GM12878 (cell line): ENCODE data around the gene OLAH. TPM values are rescaled to one million over a fixed set of nuclear protein-coding genes. Genes with fewer than 3 reads are reported as not detected.
A peak's percentile ranks its signal among the peaks of the same experiment; 100 is the strongest.

ENCODE experiments used
- ATAC-seq: fragments of 200-7000 bp; cut with Tn5 transposase; 3 replicates; pipeline ENCODE4 v1.9.1; 2020; ENCODE audit warnings: mild to moderate bottlenecking, moderate library complexity
- BruUV-seq: library from RNA; stranded (reverse); fragments of 400-500 nt; replicated peaks from 2 replicates; lab custom pipeline; 2021; lab: Mats Ljungman, UMichigan
- CTCF ChIA-PET: fragments of 300-600 bp; sonication (Branson Sonifier 250); formaldehyde crosslinking; extraction: SDS; loops from one replicate; lab custom pipeline; 2021; ENCODE audit warnings: inconsistent platforms; lab: Yijun Ruan, JAX
- POLR2A ChIA-PET: fragments of 350-600 bp; formaldehyde crosslinking; extraction: SDS; loops from one replicate; lab custom pipeline; 2021; ENCODE audit warnings: inconsistent platforms; lab: Charles Lee
- RAD21 ChIA-PET: fragments of 300-600 bp; sonication (Branson Sonifier 250); formaldehyde crosslinking; loops from one replicate; lab custom pipeline; 2023; ENCODE audit warnings: antibody characterized with exemption; ENCODE audit not compliant: unreplicated experiment; lab: Charles Lee
- SMC1A ChIA-PET: fragments of 300-600 bp; sonication (Branson Sonifier 250); formaldehyde crosslinking; loops from one replicate; lab custom pipeline; 2023; ENCODE audit not compliant: unreplicated experiment, uncharacterized antibody; lab: Charles Lee
- DNase-seq: peaks from one replicate; pipeline ENCODE4 v3.0.0-alpha.2; 2011; ENCODE audit warnings: low read depth, low spot score
- FAIRE-seq: peaks from 3 replicates; lab custom pipeline; 2011; peaks lifted over from hg19 to GRCh38; lab: Jason Lieb, UNC
- H2AFZ ChIP-seq: 2 replicates; pipeline ENCODE4 v1.6.0; 2011; ENCODE audit warnings: low read depth, low read length, control low read depth; ENCODE audit not compliant: control insufficient read depth
- H3K27ac ChIP-seq: 2 replicates; pipeline ENCODE4 v1.5.1; 2011; ENCODE audit warnings: control low read depth; ENCODE audit not compliant: control insufficient read depth, insufficient read depth
- H3K27me3 ChIP-seq, 2 experiments: replicated peaks in 1 of 2; 2 replicates each; pipeline versions ENCODE4 v1.6.0 to v1.6.1; 2011; ENCODE audit warnings: low read length in 1 of 2; ENCODE audit not compliant: control insufficient read depth in 2 of 2, insufficient read depth in 2 of 2
- H3K36me3 ChIP-seq, 2 experiments: 2 replicates each; pipeline ENCODE4 v1.5.1; 2011; ENCODE audit warnings: low read length in 1 of 2; ENCODE audit not compliant: control insufficient read depth in 2 of 2, insufficient read depth in 2 of 2
- H3K4me1 ChIP-seq: 2 replicates; pipeline ENCODE4 v1.6.1; 2011; ENCODE audit warnings: mild to moderate bottlenecking, low read length, moderate library complexity, mixed read lengths; ENCODE audit not compliant: control insufficient read depth, insufficient read depth
- H3K4me2 ChIP-seq: 2 replicates; pipeline ENCODE4 v1.6.0; 2011; ENCODE audit warnings: control low read depth; ENCODE audit not compliant: control insufficient read depth, insufficient read depth
- H3K4me3 ChIP-seq: fragments of 200-600 bp; sonication (generic); 2 replicates; pipeline ENCODE4 v1.5.1; 2016
- H3K79me2 ChIP-seq: 2 replicates; pipeline ENCODE4 v1.6.0; 2011; ENCODE audit warnings: low read length; ENCODE audit not compliant: control insufficient read depth, insufficient read depth
- H3K9ac ChIP-seq: 2 replicates; pipeline ENCODE4 v1.8.0; 2011; ENCODE audit warnings: low read length, control low read depth, mixed read lengths; ENCODE audit not compliant: control insufficient read depth, insufficient read depth
- H3K9me3 ChIP-seq: replicated peaks from 3 replicates; pipeline ENCODE4 v1.5.1; 2011; ENCODE audit warnings: mild to moderate bottlenecking, low read length; ENCODE audit not compliant: control insufficient read depth, insufficient read depth
- H4K20me1 ChIP-seq: 2 replicates; pipeline ENCODE4 v1.6.0; 2011; ENCODE audit not compliant: control insufficient read depth, insufficient read depth
- BMI1 ChIP-seq: fragments of 450-650 bp; IDR thresholded peaks from 2 replicates; pipeline ENCODE4 v1.6.1; 2016; ENCODE audit warnings: mild to moderate bottlenecking, moderate library complexity, borderline replicate concordance
- EP300 ChIP-seq, 2 experiments: fragments of 150-350 bp in 1 of 2; IDR thresholded peaks; 2 replicates each; pipeline ENCODE4 v1.6.1; 2011 to 2012; ENCODE audit warnings: low read depth in 2 of 2, low read length in 2 of 2, borderline replicate concordance in 1 of 2, improper control_type of control experiment in 1 of 2, inconsistent platforms in 1 of 2; ENCODE audit not compliant: control insufficient read depth in 1 of 2
- KDM1A ChIP-seq: fragments of 200-600 bp; sonication (generic); IDR thresholded peaks from 2 replicates; pipeline ENCODE4 v1.6.1; 2016; ENCODE audit warnings: borderline replicate concordance
- NRF1 ChIP-seq: conservative IDR thresholded peaks from 2 replicates; pipeline ENCODE4 v1.6.1; 2011; ENCODE audit warnings: mild to moderate bottlenecking, low read depth, low read length, improper control_type of control experiment
- SREBF1 ChIP-seq: IDR thresholded peaks from 2 replicates; pipeline ENCODE4 v1.6.1; 2012; ENCODE audit warnings: mild to moderate bottlenecking, low read length
- SUPT20H ChIP-seq: IDR thresholded peaks from 2 replicates; pipeline ENCODE4 v1.6.1; 2011; ENCODE audit warnings: low read depth, mild to moderate bottlenecking, low read length, moderate library complexity, borderline replicate concordance; ENCODE audit not compliant: control insufficient read depth
- WGBS: methylation state at CpG from one replicate; pipeline ENCODE4 v1.1.6; 2016; ENCODE audit warnings: low lambda C conversion rate; ENCODE audit not compliant: insufficient replicate concordance, insufficient coverage; ENCODE audit errors: missing lambda C conversion rate; 5-methylcytosine and 5-hydroxymethylcytosine counted together
- in situ Hi-C: fragments of 300-500 bp; cut with MboI; formaldehyde crosslinking; loops from 9 replicates; pipeline ENCODE4 v1.14.3; 2018; ENCODE audit warnings: mixed read lengths
- intact Hi-C: fragments of 100-400 bp; cut with micrococcal nuclease; formaldehyde crosslinking; loops from one replicate; pipeline ENCODE4 v1.14.2; 2022; ENCODE audit not compliant: unreplicated experiment
- polyA plus RNA-seq, 11 experiments: library from polyadenylated mRNA; depleted of rRNA in 4 of 11; unstranded in 6 of 11; stranded (reverse) in 5 of 11; fragments of >200 nt; fragmentation: Nextera tagmentation in 4 of 11; fragmentation: Illumina TruSeq in 1 of 11; extraction: Ambion mirVana in 4 of 11; extraction: Trizol in 1 of 11; gene quantifications; 1 replicate in 1 of 11; 2 replicates in 10 of 11; pipeline versions ENCODE4 v1.2.1 to v1.2.3, GENCODE V29; 2011 to 2016; ENCODE audit warnings: inconsistent platforms in 2 of 11, missing spikeins in 2 of 11, low read depth in 1 of 11
- total RNA-seq, 4 experiments: library from RNA; depleted of rRNA in 3 of 4; stranded (reverse); fragments of >200 nt in 3 of 4; fragmentation: Illumina TruSeq in 1 of 4; extraction: Trizol in 1 of 4; gene quantifications; 2 replicates each; pipeline versions ENCODE4 v1.2.1 to v1.2.3, GENCODE V29; 2013 to 2021
- TF ChIP-seq, protein P1 (sequence below): fragments of 450-650 bp; conservative IDR thresholded peaks from 2 replicates; pipeline ENCODE4 v1.6.1; 2017; ENCODE audit warnings: mild to moderate bottlenecking, moderate library complexity
- TF ChIP-seq, protein P2 (sequence below), 3 experiments: IDR thresholded peaks in 2 of 3; conservative IDR thresholded peaks in 1 of 3; 2 replicates each; pipeline ENCODE4 v1.5.1; 2011; ENCODE audit warnings: low read depth in 3 of 3, low read length in 3 of 3, mild to moderate bottlenecking in 3 of 3, control low read depth in 2 of 3, moderate library complexity in 2 of 3, inconsistent platforms in 1 of 3, mixed read lengths in 1 of 3; ENCODE audit not compliant: control insufficient read depth in 2 of 3, insufficient read depth in 1 of 3; ENCODE audit errors: extremely low read depth in 1 of 3

Gene OLAH
- total and polyA plus RNA-seq, 10 of the 15 experiments (the other 5 are each of a cell fraction or from before 2014, with no cell fraction given): 0.10 to 1.4 (median 0.59) TPM; not detected in 1

DNA sequence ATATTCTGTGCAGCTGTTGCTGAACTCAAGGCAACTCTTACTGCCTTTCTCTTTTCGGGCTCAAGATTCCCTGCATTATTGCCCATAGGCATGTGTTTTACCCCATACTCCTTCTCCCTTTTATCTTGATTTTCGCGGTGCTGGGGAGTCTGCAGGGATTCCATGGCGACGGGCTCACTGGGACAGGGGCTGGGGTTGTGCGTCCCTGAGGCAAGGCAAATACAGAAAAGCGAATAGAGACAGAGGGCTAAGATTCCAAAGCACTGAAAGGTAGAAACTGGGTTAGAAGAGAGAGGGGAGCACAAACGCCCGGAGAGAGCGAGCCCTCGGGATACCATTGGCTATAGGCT lies 52.9 kb downstream of the OLAH start:
- Histone ChIP-seq H3K9me3 (no peaks in the 10 kb centered on the region), H3K4me1 (peaks cover 5% of the 10 kb centered on the region), H3K4me2 (peak overlapping the region; percentile 99), H3K27ac (no peak overlapping the region), H3K4me3 (peak overlapping the region; percentile 97), H3K27me3 (no peaks in the 10 kb centered on the region), H2AFZ (peak overlapping the region; percentile 94), H3K79me2 (peaks cover 33% of the 10 kb centered on the region), H3K9ac (peak overlapping the region; percentile 82; the same call in 1 of the 2 replicates), H3K36me3 (0 out of 4 replicates have a peak, but pooled peaks cover 0 to 5% of the 10 kb centered on the region in 2 experiments), H4K20me1 (no peaks in the 10 kb centered on the region; the same call in 1 of the 2 replicates)
- TF ChIP-seq SUPT20H (no peak), NRF1 (no peak), KDM1A (no peak), EP300 (IDR thresholded peaks at IDR 0.05; ENCODE audit: borderline replicate concordance in 1 of 2, control insufficient read depth in 1 of 2, low read depth in 2 of 2, low read length in 2 of 2) (no peak), SREBF1 (no peak), BMI1 (no peak)
- TF ChIP-seq, protein P1, sequence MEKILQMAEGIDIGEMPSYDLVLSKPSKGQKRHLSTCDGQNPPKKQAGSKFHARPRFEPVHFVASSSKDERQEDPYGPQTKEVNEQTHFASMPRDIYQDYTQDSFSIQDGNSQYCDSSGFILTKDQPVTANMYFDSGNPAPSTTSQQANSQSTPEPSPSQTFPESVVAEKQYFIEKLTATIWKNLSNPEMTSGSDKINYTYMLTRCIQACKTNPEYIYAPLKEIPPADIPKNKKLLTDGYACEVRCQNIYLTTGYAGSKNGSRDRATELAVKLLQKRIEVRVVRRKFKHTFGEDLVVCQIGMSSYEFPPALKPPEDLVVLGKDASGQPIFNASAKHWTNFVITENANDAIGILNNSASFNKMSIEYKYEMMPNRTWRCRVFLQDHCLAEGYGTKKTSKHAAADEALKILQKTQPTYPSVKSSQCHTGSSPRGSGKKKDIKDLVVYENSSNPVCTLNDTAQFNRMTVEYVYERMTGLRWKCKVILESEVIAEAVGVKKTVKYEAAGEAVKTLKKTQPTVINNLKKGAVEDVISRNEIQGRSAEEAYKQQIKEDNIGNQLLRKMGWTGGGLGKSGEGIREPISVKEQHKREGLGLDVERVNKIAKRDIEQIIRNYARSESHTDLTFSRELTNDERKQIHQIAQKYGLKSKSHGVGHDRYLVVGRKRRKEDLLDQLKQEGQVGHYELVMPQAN: peak; percentile 42; the same call in 1 of the 2 replicates
- TF ChIP-seq, protein P2, sequence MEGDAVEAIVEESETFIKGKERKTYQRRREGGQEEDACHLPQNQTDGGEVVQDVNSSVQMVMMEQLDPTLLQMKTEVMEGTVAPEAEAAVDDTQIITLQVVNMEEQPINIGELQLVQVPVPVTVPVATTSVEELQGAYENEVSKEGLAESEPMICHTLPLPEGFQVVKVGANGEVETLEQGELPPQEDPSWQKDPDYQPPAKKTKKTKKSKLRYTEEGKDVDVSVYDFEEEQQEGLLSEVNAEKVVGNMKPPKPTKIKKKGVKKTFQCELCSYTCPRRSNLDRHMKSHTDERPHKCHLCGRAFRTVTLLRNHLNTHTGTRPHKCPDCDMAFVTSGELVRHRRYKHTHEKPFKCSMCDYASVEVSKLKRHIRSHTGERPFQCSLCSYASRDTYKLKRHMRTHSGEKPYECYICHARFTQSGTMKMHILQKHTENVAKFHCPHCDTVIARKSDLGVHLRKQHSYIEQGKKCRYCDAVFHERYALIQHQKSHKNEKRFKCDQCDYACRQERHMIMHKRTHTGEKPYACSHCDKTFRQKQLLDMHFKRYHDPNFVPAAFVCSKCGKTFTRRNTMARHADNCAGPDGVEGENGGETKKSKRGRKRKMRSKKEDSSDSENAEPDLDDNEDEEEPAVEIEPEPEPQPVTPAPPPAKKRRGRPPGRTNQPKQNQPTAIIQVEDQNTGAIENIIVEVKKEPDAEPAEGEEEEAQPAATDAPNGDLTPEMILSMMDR (IDR thresholded peaks at IDR 0.05 in 2 of 3, conservative IDR thresholded peaks at IDR 0.05 in 1 of 3; ENCODE audit: control insufficient read depth in 2 of 3, extremely low read depth in 1 of 3, insufficient read depth in 1 of 3, low read depth in 3 of 3, low read length in 3 of 3): 0 out of 6 replicates have a peak, but pooled peaks of 1 of the 3 experiments have one; percentile 5
- ATAC-seq: no peak; the same call in 2 of the 3 replicates
- ChIA-PET CTCF (no interaction called here), RAD21 (no interaction called here), POLR2A (no interaction called here), SMC1A (no interaction called here)
- BruUV-seq: TSS peak; percentile 73
- no peak for DNase-seq
- FAIRE-seq: no peak
- WGBS: 0% methylated on average over 11 of the region's 11 CpGs
- in situ Hi-C loops (no loop called here), intact Hi-C loops (no loop called here)
